AG08396 (cell line): Measurements from ENCODE around the gene ZDHHC18.

Experiments
- DNase-seq: peaks from one replicate; pipeline ENCODE4 v3.0.0; 2012; ENCODE audit warnings: low spot score, mixed read lengths

ZDHHC18 gene

GRCh38 chr1:26900815-26901511, 74.5 kb downstream of the ZDHHC18 start:
- no peak for DNase-seq
